Measurements from ENCODE around the gene OPA3.

OPA3 gene

DNA sequence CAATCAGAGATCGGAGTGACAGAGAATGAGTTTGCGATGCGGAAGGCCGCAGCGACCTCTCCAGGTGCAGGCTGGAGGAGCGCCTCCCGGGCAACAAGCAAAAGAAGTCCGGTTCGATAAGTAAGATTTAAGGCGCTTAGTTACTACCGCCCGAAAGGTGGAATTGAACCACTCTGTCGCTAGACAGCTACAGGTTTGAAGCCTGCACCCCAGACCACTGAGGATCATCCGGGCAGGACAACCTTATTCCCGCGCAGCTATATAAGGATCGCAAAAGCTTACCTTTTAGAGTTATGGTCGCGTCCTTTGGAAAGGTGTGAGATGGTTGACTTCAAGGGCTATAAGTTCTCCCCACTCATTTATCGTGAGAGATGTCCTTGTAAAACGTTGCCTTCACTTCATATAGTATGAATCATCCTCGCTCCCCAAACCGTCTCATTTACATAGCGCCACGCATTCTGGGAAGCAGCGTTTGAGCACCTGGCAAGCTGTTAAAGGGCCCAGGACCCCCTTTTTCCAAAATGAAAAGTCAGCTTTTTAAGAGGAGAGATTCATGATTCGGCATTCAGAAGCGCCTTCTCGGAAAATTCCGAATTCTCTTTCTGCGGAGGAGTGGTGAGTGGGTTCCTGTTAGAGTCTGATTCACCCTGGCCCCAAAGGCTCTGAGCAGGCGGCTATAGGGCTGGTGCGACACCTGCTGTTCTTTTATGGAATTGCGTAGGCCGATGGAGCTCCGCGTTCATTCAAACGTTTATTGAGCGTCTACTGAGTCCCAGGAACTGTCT, 106.0 kb downstream of the OPA3 start:
- peak; percentile 76 for DNase-seq (ENCODE audit: low read depth)

- no peak for DNase-seq (ENCODE audit: low read depth)
These were observed 106.7 kb downstream of the OPA3 start for GRCh38 chr19:45477713-45478453.
